ENCODE results near the gene TMEM89.

DNA sequence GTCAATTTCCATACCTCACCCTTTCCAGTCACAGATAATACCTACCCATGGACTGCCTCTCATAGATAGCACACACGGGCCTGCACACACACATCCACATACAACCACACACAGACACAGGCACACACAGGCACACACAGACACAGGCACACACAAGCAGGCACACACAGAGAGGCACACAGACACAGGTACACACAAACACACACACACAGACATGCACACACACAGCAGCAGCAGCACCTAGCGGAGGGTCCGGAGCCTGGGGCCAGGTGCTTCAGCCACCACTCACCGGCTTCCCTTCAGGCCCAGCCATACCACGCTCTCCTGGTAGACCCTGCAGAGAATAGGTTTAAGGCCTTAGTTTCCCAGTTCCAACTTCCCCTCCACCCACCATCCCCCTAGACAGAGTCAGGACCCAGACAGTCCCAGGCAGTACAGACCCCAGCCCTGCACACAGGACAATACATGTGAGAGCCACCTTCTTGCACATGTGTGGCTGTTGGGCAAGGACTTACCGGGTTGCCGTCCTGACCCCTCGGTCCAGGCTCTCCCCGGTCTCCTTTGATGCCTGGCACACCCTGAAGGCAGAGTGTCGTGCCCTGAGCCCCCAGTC lies 47.5 kb downstream of the TMEM89 start:
- TF ChIP-seq, protein P1, sequence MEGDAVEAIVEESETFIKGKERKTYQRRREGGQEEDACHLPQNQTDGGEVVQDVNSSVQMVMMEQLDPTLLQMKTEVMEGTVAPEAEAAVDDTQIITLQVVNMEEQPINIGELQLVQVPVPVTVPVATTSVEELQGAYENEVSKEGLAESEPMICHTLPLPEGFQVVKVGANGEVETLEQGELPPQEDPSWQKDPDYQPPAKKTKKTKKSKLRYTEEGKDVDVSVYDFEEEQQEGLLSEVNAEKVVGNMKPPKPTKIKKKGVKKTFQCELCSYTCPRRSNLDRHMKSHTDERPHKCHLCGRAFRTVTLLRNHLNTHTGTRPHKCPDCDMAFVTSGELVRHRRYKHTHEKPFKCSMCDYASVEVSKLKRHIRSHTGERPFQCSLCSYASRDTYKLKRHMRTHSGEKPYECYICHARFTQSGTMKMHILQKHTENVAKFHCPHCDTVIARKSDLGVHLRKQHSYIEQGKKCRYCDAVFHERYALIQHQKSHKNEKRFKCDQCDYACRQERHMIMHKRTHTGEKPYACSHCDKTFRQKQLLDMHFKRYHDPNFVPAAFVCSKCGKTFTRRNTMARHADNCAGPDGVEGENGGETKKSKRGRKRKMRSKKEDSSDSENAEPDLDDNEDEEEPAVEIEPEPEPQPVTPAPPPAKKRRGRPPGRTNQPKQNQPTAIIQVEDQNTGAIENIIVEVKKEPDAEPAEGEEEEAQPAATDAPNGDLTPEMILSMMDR (IDR thresholded peaks at IDR 0.05): no peak
- TF ChIP-seq POLR2A (IDR thresholded peaks at IDR 0.05): no peak
